GM12865 (cell line): ENCODE data around the gene SLC9A4.

Experiments used
- DNase-seq: peaks from one replicate; pipeline ENCODE4 v3.0.0; 2010; ENCODE audit warnings: low read depth
- H3K4me3 ChIP-seq: 2 replicates; pipeline ENCODE4 v1.5.1; 2011; ENCODE audit warnings: mild to moderate bottlenecking, low read depth, low read length, control low read depth
- CTCF ChIP-seq: IDR thresholded peaks from 2 replicates; pipeline ENCODE4 v1.5.1; 2011; ENCODE audit warnings: low read length, control low read depth, low read depth, inconsistent platforms; ENCODE audit not compliant: insufficient read depth; ENCODE audit errors: missing control alignments

Gene SLC9A4

GRCh38 chr2:102451968-102452367, 21.1 kb upstream of the SLC9A4 start:
- no peak overlapping the region for H3K4me3 ChIP-seq
- TF ChIP-seq CTCF = no peak
- DNase-seq = no peak

- TF ChIP-seq CTCF = no peak
- no peak overlapping the region for H3K4me3 ChIP-seq
- DNase-seq = no peak
Measured at GRCh38 chr2:102453501-102453900, 19.5 kb upstream of the SLC9A4 start.

GRCh38 chr2:102455061-102455670, 17.9 kb upstream of the SLC9A4 start:
- no peak for DNase-seq
- no peak overlapping the region for H3K4me3 ChIP-seq
- no peak for TF ChIP-seq CTCF

- no peak overlapping the region for H3K4me3 ChIP-seq
- DNase-seq = no peak
- TF ChIP-seq CTCF = no peak
Measured at GRCh38 chr2:102460467-102460866, 12.6 kb upstream of the SLC9A4 start.

- H3K4me3 ChIP-seq = no peak overlapping the region
- TF ChIP-seq CTCF = no peak
- DNase-seq = no peak
Measured at GRCh38 chr2:102461188-102461587, 11.8 kb upstream of the SLC9A4 start.

GRCh38 chr2:102463160-102463559, 9.9 kb upstream of the SLC9A4 start:
- no peak overlapping the region for H3K4me3 ChIP-seq
- no peak for TF ChIP-seq CTCF
- no peak for DNase-seq

GRCh38 chr2:102470168-102470567, 2.9 kb upstream of the SLC9A4 start:
- no peak for DNase-seq
- TF ChIP-seq CTCF = no peak
- H3K4me3 ChIP-seq = no peak overlapping the region
